Spleen (tissue), 11 donors: Measurements from ENCODE around the gene GABBR2. TPM values are rescaled to one million over a fixed set of nuclear protein-coding genes. Genes with fewer than 3 reads are reported as not detected.
A peak's percentile ranks its signal among the peaks of the same experiment; 100 is the strongest.
"Not testable (repeated sequence)": the region's sequence is repeated elsewhere in the genome, so short reads cannot be mapped to it uniquely, and the experiment has no call there.

Experiments used
- DNase-seq: peaks from one replicate; pipeline ENCODE4 v3.0.0-alpha.2; 2020
- H3K27ac ChIP-seq, 8 donors: fragments of 200-600 bp; sonication (generic) in 7 of 8; 1 replicate in 4 of 8; 2 replicates in 4 of 8; pipeline versions ENCODE4 v1.5.0 to v1.8.0; 2016 to 2021; ENCODE audit warnings: inconsistent platforms in 4 of 8, mild to moderate bottlenecking in 4 of 8, moderate library complexity in 1 of 8
- H3K27me3 ChIP-seq, 7 donors: fragments of 200-600 bp; sonication (generic) in 6 of 7; replicated peaks in 1 of 7; 1 replicate in 4 of 7; 2 replicates in 3 of 7; pipeline versions ENCODE4 v1.5.0 to v1.8.0; 2016 to 2021; ENCODE audit warnings: inconsistent platforms in 3 of 7, mild to moderate bottlenecking in 1 of 7
- H3K36me3 ChIP-seq, 6 donors: fragments of 200-600 bp; sonication (generic) in 5 of 6; 1 replicate in 4 of 6; 2 replicates in 2 of 6; pipeline versions ENCODE4 v1.5.0 to v1.8.0; 2016 to 2021; ENCODE audit warnings: inconsistent platforms in 2 of 6
- H3K4me1 ChIP-seq, 6 donors: fragments of 200-600 bp; sonication (generic) in 5 of 6; 1 replicate in 3 of 6; 2 replicates in 3 of 6; pipeline versions ENCODE4 v1.5.0 to v1.8.0; 2016 to 2021; ENCODE audit warnings: inconsistent platforms in 3 of 6
- H3K4me3 ChIP-seq, 8 donors: fragments of 200-600 bp; sonication (generic) in 7 of 8; 1 replicate in 4 of 8; 2 replicates in 4 of 8; pipeline versions ENCODE4 v1.5.0 to v1.8.0; 2016 to 2021; ENCODE audit warnings: inconsistent platforms in 4 of 8, mild to moderate bottlenecking in 4 of 8, moderate library complexity in 2 of 8
- H3K9me3 ChIP-seq, 8 donors: fragments of 200-600 bp; sonication (generic) in 7 of 8; 1 replicate in 4 of 8; 2 replicates in 4 of 8; pipeline versions ENCODE4 v1.5.0 to v1.8.0; 2016 to 2021; ENCODE audit warnings: inconsistent platforms in 4 of 8
- CTCF ChIP-seq, 11 experiments: fragments of 200-600 bp in 7 of 11; fragments of 450-650 bp in 4 of 11; sonication (generic) in 4 of 11; IDR thresholded peaks in 8 of 11; conservative IDR thresholded peaks in 3 of 11; 1 replicate in 7 of 11; 2 replicates in 4 of 11; pipeline versions ENCODE4 v1.4.0 to v1.8.0; 2016 to 2021; ENCODE audit warnings: antibody characterized with exemption in 11 of 11, inconsistent platforms in 4 of 11, mild to moderate bottlenecking in 1 of 11
- POLR2A ChIP-seq, 3 donors: fragments of 450-650 bp; IDR thresholded peaks; one replicate each; pipeline ENCODE4 v1.5.1; 2017; ENCODE audit warnings: antibody characterized with exemption in 3 of 3, mild to moderate bottlenecking in 1 of 3
- POLR2AphosphoS5 ChIP-seq, 3 donors: sonication (generic); formaldehyde crosslinking; IDR thresholded peaks; one replicate each; pipeline ENCODE4 v1.5.1; 2017; ENCODE audit warnings: antibody characterized with exemption in 3 of 3
- WGBS, 5 donors: extraction: QIAGEN DNeasy Blood & Tissue Kit in 3 of 5; methylation state at CpG; one replicate each; pipeline versions ENCODE4 v1.1.5 to v1.1.7; 2013 to 2018; 5-methylcytosine and 5-hydroxymethylcytosine counted together
- intact Hi-C: fragments of 100-400 bp; cut with DNase I; formaldehyde crosslinking; loops from one replicate; pipeline ENCODE4 v1.15.0; 2023; ENCODE audit warnings: low total_unique reads
- polyA plus RNA-seq, 3 donors: library from polyadenylated mRNA; stranded (reverse); fragments of 200-250 nt; gene quantifications; one replicate each; pipeline ENCODE4 v1.2.1, GENCODE V29; 2013
- total RNA-seq, 7 donors: library from RNA; depleted of rRNA in 3 of 7; stranded (reverse); fragments of >200 nt in 3 of 7; fragmentation: NEBNext Ultra II Directional in 4 of 7; extraction: Animal tissue kit (Norgen Biotek cat#: 25700) in 4 of 7; gene quantifications; one replicate each; pipeline versions ENCODE4 v1.1.0 to v1.2.1, GENCODE V29; 2016 to 2021
- donor health status: healthy with polysubstance abuse.
- donor health status: DM: no; HTN: no; CAD: no; lungs with moderate emphysema.
- donor health status: DM: no; HTN: no; CAD: no.
- donor health status: Bipolar disorder and iron deficiency.
- donor health status: healthy.
- donor health status: DM: no; HTN: no; CAD: no.
- donor health status: DM: yes; HTN: yes; CAD: no.

The GABBR2 gene
- total and polyA plus RNA-seq, 10 donors: 0.03 to 0.32 (median 0.07) TPM; not detected in 7

DNA sequence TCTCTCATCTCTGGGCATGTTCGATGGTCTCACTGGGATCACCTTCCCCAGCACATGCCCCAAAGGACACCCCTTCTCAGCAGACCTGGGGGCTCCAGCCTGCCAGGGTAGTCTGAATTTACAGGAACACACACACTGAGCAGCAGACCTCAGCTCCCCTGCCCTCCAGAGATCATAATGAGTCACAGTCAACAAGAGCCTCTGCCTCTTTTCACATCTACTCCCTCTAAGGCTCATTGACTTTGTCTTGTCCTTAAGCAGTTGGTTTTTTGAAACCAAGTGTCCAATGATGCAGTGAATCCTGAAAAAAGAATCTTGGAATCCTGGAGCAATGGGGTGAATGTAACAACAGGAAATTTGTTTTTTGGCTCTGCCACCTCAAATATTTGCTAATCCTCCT is 20.8 kb downstream of the GABBR2 start:
- 77 to 100% (median 89%) methylated on average over 1 of the region's 1 CpG for WGBS, 5 donors
- no peaks in the 10 kb centered on the region for H3K4me1 ChIP-seq
- H3K9me3 ChIP-seq: no peaks in the 10 kb centered on the region
- no peak overlapping the region for H3K27ac ChIP-seq
- intact Hi-C loops: no loop called here
- peaks cover 0 to 9% (median 0%) of the 10 kb centered on the region in 7 donors for H3K27me3 ChIP-seq
- H3K4me3 ChIP-seq: no peak overlapping the region
- no peaks in the 10 kb centered on the region for H3K36me3 ChIP-seq
- no peak for DNase-seq
- TF ChIP-seq POLR2AphosphoS5 (IDR thresholded peaks at IDR 0.05): no peak
- no peak for TF ChIP-seq POLR2A (IDR thresholded peaks at IDR 0.05)
- no peak for TF ChIP-seq CTCF (IDR thresholded peaks at IDR 0.05 in 8 of 11, conservative IDR thresholded peaks at IDR 0.05 in 3 of 11)

GRCh38 chr9:98686961-98687855 is 21.5 kb downstream of the GABBR2 start:
- Histone ChIP-seq H3K9me3 (no peaks in the 10 kb centered on the region), H3K4me1 (no peaks in the 10 kb centered on the region), H3K36me3 (no peaks in the 10 kb centered on the region), H3K4me3 (no peak overlapping the region), H3K27me3 (peaks cover 0 to 5% (median 0%) of the 10 kb centered on the region in 7 donors), H3K27ac (no peak overlapping the region)
- TF ChIP-seq POLR2A (IDR thresholded peaks at IDR 0.05) (no peak), POLR2AphosphoS5 (IDR thresholded peaks at IDR 0.05) (no peak), CTCF (IDR thresholded peaks at IDR 0.05 in 8 of 11, conservative IDR thresholded peaks at IDR 0.05 in 3 of 11) (no peak)
- no peak for DNase-seq
- WGBS, 5 donors: 42 to 62% (median 46%) methylated on average over 7 of the region's 7 CpGs
- intact Hi-C loops: no loop called here

GRCh38 chr9:98684816-98685215 is 23.9 kb downstream of the GABBR2 start:
- H3K4me1 ChIP-seq, H3K27me3 ChIP-seq, DNase-seq, intact Hi-C loops, H3K36me3 ChIP-seq, H3K9me3 ChIP-seq, H3K4me3 ChIP-seq, H3K27ac ChIP-seq: not testable (repeated sequence)
- WGBS, 5 donors: 91 to 100% (median 94%) methylated on average over 2 of the region's 2 CpGs

DNA sequence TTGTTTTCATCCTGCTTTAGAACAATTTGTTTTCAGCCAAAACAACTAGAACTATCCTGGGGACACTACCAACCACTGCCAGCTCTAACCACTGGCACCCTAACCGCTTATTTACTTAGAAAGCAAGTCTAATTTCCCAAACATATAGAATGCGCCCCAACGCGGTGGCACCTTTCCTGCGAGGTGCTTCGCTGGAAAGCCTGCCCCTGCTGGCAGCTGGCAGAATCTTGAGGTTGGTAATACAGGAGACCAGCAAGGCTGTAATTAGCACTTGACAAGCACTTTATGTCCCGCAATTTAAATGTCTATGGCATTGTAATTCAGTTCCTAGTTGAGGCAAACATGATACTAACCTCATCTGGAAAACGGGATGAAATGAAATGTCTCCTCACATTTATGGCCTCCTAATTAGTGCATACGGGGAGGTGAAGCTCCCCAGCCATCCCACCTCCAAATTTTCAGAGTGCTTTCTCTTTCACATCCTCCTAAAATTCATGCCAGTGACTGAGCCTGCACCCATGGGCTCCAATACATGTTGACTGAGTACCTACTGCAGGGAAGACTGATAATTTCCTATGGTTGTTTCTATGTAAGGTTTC is 30.4 kb downstream of the GABBR2 start:
- Histone ChIP-seq H3K36me3 (no peaks in the 10 kb centered on the region), H3K27me3 (peaks cover 0 to 45% (median 0%) of the 10 kb centered on the region in 7 donors), H3K27ac (no peak overlapping the region), H3K4me3 (no peak overlapping the region), H3K4me1 (no peaks in the 10 kb centered on the region), H3K9me3 (peaks cover 0 to 14% (median 7%) of the 10 kb centered on the region in 8 donors)
- peak; percentile 50 for DNase-seq
- TF ChIP-seq CTCF (IDR thresholded peaks at IDR 0.05 in 8 of 11, conservative IDR thresholded peaks at IDR 0.05 in 3 of 11) (peak in 5 of 11 experiments; percentile 26 to 45 (median 30)), POLR2A (IDR thresholded peaks at IDR 0.05) (no peak)
- intact Hi-C loops: no loop called here
- 17 to 25% (median 20%) methylated on average over 9 of the region's 9 CpGs for WGBS, 5 donors
